HPDE6-E6E7 (cell line): ENCODE data around the gene ZMYND12.
"Not testable (repeated sequence)": the region's sequence is repeated elsewhere in the genome, so short reads cannot be mapped to it uniquely, and the experiment has no call there.

Experiments used
- DNase-seq: peaks from one replicate; pipeline ENCODE4 v3.0.0; 2011; ENCODE audit warnings: missing footprints; ENCODE audit errors: extremely low spot score

The ZMYND12 gene

GRCh38 chr1:42456010-42456753 is at the start of gene ZMYND12, which contains the start of gene PPCS:
Gene ZMYND12, minus strand, starts transcription at chr1:42456022. Its CDS starts 25 bp downstream, at chr1:42455997.
Gene PPCS, plus strand, starts transcription at chr1:42456543. Its CDS starts 23 bp downstream, at chr1:42456566.
- peak; percentile 87 for DNase-seq

- DNase-seq: no peak
These were observed 48.8 kb upstream of the ZMYND12 start for GRCh38 chr1:42504535-42505128.

DNA sequence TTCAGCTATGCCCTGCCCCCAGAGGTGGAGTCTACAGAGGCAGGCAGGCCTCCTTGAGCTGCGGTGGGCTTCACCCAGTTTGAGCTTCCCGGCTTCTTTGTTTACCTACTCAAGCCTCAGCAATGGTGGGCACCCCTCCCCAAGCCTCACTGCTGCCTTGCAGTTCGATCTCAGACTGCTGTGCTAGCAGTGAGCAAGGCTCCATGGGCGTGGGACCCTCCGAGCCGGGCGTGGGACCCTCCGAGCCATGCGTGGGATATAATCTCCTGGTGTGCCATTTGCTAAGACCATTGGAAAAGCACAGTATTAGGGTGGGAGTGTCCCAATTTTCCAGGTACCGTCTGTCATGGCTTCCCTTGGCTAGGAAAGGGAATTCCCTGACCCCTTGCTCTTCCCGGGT is 46.2 kb upstream of the ZMYND12 start:
- DNase-seq: not testable (repeated sequence)

GRCh38 chr1:42490237-42490636 is 34.4 kb upstream of the ZMYND12 start:
- DNase-seq: no peak

DNA sequence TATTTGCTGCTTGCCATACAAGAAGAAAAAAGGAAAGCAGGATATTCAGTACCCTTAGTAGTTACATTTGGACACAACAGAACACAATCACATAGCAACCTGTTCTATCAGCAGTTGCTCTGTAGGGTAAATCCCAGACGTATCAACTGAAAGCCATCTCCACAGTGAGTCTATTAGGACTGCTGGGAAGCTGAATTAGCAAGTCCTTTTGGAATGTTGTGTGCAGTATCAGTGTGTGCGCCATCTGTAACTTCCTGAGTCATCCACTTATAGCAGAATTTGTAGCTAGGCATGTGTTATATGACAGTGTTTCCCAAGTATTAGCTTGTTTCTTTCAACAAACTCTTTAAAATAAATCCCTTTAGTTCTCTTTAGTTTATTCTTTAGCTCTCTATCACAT is 28.6 kb upstream of the ZMYND12 start:
- peak; percentile 21 for DNase-seq

DNA sequence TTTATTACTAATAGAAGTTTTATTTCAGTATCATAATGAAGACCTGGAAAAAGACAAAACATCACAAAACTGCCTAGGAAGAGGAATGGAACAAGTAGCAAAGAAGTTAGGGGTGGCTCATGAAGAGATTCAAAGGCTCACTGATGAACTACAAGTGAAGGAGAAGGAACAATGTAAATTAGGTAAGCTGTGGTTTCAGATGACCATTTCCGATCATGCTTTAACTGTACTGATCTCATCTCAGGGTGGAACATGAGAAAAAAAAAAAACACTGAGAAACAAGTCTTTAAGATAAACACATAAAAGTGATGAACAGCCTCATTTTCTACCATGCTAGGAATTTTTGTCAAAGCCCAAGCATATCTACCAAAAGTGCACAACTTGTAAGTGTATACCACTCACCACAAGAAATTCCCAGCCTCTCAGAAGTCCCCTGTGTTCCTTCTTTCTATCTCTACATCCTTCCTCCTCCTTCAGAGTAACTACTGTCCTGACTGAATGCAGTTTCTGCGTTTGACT is 26.9 kb upstream of the ZMYND12 start:
- no peak for DNase-seq

DNA sequence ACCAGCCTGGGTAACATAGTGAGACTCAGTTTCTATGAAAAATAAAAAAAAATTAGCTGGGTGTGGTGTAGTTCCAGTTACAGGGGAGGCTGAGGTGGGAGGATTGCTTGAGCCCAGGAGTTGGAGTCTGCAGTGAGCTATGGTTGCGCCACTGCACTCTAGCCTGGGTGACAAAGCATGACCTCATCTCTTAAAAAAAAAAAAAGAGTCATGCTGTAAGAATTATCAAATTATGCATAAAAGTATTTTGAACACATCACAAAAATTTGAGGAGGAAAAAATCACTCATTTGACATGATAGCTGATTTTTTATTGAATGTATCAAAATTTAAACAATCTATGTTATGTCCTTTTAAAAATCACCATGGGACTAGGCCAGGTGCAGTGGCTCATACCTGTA is 25.1 kb upstream of the ZMYND12 start:
- DNase-seq: no peak

- DNase-seq: no peak
These were observed 23.8 kb upstream of the ZMYND12 start for GRCh38 chr1:42479621-42480020.

GRCh38 chr1:42477775-42478174 is 22.0 kb upstream of the ZMYND12 start:
- no peak for DNase-seq

DNA sequence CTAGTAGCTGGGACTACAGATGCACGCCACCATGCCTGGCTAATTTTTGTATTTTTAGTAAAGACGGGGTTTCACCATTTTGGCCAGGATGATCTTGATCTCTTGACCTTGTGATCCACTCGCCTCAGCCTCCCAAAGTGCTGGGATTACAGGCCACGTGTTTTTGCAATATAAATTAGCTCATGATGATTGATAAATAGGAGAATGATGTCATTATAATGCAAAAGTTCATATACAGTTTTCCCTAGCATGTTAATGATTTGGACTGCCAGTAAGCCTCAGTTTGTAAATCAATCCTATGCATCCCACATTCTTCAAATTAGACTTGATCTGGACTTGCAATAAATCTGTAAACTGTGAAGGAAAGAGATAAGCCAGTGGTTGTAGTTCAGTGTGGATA is 21.5 kb upstream of the ZMYND12 start:
- not testable (repeated sequence) for DNase-seq

DNA sequence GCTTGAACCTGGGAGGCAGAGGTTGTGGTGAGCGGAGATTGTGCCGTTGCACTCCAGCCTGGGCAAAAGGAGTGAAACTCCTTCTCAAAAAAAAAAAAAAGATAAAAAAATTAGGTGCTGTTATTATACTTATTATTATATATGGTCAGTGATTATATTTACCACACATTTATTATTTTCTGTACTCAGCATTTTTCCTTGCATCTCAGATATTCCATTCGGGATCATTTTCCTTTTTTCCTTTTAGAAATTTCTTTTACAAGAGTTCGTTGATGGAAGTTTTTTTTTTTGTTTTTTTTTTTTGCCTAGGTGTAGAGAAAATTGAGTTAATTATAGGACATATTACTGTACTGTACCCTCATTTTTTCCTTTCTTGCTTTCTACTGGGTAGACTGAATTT is 20.8 kb upstream of the ZMYND12 start:
- no peak for DNase-seq

GRCh38 chr1:42469727-42470126 is 13.9 kb upstream of the ZMYND12 start:
- DNase-seq: no peak

DNA sequence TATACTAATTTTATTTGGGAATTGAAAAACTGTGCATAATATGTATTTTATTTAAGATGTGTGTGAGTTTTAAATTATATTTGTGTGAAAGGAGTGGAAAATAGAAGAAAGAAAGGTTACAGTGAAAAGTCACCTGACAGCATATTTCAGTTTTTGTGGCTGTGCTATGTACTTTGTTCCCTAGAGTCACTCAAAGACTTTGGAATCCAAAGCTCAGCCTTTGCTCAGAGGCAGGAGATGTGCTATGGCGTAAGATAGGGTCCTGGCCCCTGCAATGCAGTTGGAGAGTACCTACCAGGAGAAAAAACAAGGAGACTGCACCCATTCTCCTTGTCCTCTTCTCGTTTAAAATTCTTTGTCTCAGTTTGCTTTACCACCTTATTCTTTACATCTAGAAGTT is 10.2 kb upstream of the ZMYND12 start:
- no peak for DNase-seq

GRCh38 chr1:42463921-42464320 is 8.1 kb upstream of the ZMYND12 start:
- DNase-seq: no peak

DNA sequence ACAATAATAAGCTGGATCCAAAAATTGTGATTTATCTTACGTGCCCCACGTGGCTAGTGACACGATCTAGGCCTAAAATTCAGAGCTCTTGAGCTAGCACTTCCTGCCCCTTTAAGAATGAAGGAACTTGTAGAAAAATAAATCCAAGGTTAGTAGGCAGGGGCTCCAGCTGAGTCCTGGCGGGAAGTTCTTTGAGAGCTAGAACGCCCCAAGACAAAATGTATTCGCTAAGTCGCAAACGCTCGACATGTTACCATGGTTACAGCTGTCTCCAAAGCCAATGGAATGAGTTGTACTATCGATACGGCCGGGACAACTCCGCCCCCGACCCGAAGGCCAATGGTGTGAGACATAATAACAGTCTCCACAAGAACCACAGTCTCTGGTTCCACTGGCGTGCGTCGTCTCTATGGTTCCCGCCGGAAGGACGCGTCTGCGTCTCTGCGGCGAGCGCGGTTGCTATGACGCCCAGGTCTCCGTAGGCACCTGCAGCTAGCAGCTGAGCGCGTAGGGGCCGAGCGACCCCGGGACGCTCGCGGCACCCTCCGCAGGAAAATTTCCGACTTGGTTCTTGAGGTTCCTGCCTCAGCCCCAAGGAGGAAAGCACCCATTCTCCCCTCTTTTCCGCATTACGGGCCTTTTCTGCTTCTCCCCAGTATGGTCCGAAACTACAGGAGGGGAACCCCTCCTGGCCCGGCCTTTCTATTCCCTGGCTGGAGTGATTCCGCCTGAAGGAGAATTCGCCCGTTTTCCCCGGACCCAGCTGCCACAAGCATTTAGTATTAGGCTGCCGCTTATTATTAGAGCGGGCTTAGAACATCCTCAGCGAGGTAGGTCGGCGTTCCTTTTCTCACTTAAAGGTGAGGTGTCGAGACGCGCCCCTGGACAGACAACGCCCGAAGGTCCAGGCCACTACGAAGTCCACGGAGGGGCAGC is 7.3 kb upstream of the ZMYND12 start, which contains the start of gene CCDC30:
Gene CCDC30, plus strand, starts transcription at position 459 of the 936 bp plus-strand sequence. CDS start 17,266 bp downstream, outside the sequence.
- peak; percentile 98 for DNase-seq

- DNase-seq: no peak
These were observed 5.4 kb upstream of the ZMYND12 start for GRCh38 chr1:42461196-42461595.

GRCh38 chr1:42456754-42457089 is 900 bp upstream of the ZMYND12 start:
- peak; percentile 49 for DNase-seq

- no peak for DNase-seq
These were observed 1.4 kb downstream of the ZMYND12 start for GRCh38 chr1:42454403-42454802.

DNA sequence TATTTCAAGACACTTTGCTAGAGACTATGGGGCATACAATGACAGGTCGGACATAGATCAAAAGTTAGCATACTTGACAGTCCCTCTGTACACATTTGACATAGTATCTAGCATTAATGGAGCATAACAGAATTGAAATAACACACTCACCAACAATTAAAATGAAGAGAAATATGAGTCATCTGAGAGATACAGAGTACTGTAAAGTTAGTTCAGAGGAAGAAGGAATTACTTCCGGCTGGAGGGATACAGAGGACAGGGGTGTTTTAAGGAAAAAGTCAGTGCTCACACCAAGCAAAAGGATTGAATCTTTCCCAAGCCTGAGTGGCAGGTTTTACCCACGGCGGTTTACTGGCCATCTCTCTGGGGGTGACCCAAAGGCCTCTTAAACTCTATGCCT is 2.4 kb downstream of the ZMYND12 start:
- DNase-seq: no peak

DNA sequence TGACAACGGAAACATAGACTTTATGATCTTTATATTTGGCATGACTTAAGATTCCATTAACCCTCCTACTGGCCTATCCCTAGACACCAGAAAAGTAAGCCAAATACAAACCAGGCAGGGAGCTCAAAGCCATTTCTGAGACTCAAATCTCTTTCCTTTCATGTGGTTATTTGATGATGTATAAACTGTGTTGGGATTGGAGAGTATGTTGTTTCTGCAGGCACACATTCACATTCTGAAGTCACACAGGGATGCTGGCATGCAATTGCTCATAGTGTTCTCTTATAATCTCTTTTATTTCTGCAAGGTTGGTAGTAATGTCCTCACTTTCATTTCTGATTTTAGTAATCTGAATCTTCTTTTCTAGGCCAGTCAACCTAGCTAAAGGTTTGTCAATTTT is 5.8 kb downstream of the ZMYND12 start:
- DNase-seq: no peak

GRCh38 chr1:42449256-42449655 is 6.6 kb downstream of the ZMYND12 start:
- DNase-seq: no peak

GRCh38 chr1:42442662-42443061 is 13.2 kb downstream of the ZMYND12 start:
- no peak for DNase-seq
